HG03432 (cell line): ENCODE results near the gene RAI14.
"Not testable (repeated sequence)": the region's sequence is repeated elsewhere in the genome, so short reads cannot be mapped to it uniquely, and the experiment has no call there.

Experiments
- ATAC-seq: cut with Tn5 transposase; IDR thresholded peaks from one replicate; pipeline ENCODE4 v1.9.1; 2021; ENCODE audit warnings: mild to moderate bottlenecking, moderate library complexity; ENCODE audit not compliant: unreplicated experiment

Gene RAI14

GRCh38 chr5:34758514-34758913 lies 102.4 kb downstream of the RAI14 start:
- no peak for ATAC-seq

- not testable (repeated sequence) for ATAC-seq
Observed at GRCh38 chr5:34759213-34759612, 103.1 kb downstream of the RAI14 start.

GRCh38 chr5:34765662-34766061 lies 109.5 kb downstream of the RAI14 start:
- no peak for ATAC-seq

DNA sequence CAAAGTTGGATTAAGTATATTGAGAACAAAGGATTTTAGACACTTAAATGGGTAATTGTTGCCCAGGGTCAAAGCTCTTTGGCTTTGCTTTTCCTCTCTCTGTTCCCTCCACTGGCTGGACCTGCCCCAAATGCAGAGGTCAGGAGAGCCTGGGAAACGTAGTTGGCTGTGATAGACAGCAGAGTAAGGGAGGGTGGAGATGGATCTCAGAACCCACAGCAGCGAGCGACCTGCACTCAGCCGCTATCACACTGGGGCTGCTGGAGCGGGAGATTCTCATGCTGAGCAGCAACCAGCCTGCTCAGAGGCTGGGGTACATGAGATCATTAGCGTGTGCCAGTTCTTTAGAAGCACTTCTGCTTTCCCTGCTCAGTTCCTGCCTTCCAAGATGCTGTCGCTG lies 111.1 kb downstream of the RAI14 start:
- ATAC-seq: no peak

DNA sequence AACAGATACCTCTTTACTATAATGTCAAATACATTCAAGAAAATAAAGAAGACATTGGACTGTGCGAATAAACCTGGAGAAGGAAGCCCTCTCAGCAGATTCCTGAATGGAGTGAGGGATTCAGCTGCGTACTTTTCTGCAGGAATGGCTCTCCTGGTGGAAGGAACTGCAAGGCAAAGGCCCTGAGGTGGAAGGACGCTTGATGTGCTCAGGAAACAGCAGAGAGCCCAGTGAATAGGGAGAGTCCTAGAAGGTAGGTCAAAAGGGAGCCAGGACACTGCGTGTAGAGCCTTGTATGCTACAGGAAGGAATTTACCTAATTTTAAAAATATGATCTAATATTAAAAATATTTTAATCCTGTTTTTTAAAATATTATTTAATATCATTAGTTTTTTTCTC lies 114.4 kb downstream of the RAI14 start:
- no peak for ATAC-seq

DNA sequence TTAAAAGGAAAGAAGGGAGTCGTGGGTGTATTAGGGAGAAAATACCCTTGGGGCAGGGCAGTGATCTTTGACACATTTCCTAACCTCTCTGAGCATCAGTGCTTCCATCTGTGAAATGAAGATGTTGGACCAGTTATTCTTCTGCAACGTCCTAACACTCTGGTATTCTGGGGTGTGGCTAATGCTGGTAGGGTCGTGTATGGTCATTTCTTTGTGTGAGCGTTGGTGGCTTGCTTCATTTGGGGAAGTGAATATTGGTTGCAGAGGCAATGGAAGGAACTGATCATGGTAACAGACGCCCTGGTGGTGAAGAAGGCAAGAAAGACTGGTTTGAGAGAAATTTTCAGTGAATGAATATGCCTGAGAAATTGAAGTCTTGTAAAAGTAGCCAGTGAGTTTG lies 114.9 kb downstream of the RAI14 start:
- no peak for ATAC-seq

DNA sequence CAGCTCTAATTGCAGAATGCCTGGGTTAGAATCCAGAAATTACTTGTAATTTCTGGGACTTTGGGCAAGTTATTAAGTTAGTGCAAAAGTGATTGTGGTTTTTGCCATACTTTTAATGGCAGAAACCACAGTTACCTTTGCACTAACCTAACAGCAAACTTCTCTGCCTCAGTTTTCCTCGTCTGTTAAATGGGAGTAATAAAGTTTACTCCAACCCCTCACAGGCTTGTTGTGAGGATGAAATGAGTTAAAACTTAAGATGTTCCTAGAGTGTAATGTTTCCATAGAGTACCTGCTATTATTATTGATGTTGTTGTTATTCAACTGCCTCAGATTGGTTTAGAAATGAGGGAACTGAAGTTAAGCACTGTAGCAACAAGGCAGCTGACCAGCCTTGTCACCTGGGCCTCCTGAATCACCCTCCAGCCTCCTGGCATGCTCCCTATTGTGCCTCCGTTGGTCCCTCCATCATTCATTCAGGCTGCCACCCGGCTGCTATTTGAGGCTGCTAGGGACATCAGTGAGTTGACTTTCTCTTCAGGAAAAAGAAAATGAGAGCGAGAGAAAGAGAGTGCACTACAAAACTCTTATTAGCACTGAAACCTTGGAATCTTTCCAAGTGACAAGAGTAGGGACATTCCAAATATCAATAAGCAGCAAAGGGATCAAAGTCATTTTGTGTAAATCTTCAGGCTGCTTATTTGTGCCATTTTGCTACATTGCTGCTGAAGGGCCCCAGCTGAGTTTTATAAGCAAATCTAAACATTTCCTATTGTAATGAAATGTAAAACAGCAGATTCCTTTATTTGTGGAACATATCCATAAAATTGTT lies 116.4 kb downstream of the RAI14 start:
- no peak for ATAC-seq

GRCh38 chr5:34774139-34774538 lies 118.0 kb downstream of the RAI14 start:
- no peak for ATAC-seq

DNA sequence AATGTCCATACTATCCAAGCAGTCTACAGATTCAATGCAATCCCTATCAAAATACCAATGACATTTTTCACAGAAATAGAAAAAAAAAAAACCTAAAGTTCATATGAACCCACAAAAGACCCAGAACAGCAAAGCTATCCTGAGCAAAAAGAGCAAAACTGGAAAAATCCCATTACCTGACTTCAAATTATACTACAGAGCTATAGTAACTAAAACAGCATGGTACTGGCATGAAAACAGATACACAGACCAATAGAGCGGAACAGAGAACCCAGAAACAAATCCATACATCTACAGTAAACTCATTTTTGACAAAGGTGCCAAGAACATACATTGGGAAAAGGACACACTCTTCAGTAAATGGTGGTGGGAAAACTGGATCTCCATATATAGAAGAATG lies 118.5 kb downstream of the RAI14 start:
- not testable (repeated sequence) for ATAC-seq

- no peak for ATAC-seq
Observed at GRCh38 chr5:34775886-34776285, 119.8 kb downstream of the RAI14 start.

GRCh38 chr5:34778091-34778850 lies 122.1 kb downstream of the RAI14 start:
- no peak for ATAC-seq

DNA sequence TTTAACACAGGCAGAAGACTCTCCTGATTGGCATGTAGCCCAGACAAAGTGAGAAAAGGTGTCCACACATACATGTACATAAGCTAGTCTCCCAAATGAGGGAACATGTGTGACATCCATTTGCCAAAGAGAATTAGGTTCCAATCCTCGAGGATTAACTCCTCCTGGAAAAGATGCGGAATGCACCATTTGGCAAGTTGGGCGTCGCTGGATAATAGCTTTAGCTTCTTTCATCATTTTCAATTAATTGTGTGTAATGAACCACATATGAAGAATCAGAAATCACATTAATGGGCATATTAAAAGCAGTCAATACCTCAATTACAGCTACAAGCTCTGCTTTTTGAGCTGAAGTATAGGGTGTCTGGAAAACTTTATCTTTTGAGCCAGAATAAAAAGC lies 127.8 kb downstream of the RAI14 start:
- ATAC-seq: not testable (repeated sequence)

DNA sequence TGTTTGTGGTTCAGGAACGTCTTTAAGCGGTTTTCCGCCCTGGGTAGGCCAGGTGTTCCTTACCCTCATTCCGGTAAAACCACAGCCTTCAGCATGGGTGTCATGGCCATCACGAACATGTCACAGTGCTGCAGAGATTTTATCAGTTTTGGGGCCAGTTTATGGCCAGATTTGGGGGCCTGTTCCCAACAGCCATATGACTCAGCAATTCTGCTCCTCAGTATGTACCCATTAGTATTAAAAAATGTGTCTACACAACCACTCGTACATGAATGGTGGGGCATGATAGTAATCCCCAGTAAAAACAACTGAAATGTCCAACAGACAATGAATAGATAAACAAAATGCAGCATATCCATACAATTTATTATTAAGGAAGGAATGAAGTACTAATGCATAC lies 130.9 kb downstream of the RAI14 start:
- ATAC-seq: no peak

- no peak for ATAC-seq
Observed at GRCh38 chr5:34789021-34789531, 132.9 kb downstream of the RAI14 start.

- no peak for ATAC-seq
Observed at GRCh38 chr5:34789639-34790038, 133.5 kb downstream of the RAI14 start.

GRCh38 chr5:34790069-34790468 lies 133.9 kb downstream of the RAI14 start:
- ATAC-seq: no peak

GRCh38 chr5:34791761-34792244 lies 135.7 kb downstream of the RAI14 start:
- no peak for ATAC-seq

DNA sequence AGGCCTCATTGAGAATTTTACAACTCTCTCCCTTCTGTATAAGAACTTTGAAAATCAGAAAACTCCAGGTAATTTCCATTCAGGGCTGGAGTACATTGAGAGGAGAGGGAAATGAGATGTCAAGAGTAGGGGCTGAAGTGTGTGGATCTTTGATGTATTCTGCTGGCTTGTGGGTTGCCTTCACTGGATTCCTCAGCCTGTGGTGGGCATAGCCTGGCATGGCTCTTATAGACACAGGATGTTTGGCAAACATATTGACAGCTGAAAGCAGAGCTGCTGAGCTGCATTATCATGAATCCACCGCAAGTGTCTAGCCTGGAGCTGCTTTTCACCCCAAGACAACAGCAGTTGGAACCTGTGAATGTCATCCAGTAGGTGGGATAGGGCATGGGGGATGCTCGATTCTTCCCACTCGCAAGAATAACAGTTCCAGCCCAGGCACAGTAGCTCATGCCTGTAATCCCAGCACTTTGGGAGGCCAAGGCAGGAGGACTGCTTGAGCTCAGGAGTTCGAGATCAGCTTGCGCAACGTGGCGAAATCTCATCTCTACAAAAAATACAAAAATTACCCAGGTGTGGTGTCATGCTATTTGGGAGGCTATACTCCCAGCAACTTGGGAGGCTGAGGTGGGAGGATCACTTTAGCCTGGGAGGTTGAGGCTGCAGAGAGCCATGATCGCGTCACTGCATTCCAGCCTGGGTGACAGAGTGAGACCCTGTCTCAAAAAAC lies 146.9 kb downstream of the RAI14 start:
- ATAC-seq: no peak

DNA sequence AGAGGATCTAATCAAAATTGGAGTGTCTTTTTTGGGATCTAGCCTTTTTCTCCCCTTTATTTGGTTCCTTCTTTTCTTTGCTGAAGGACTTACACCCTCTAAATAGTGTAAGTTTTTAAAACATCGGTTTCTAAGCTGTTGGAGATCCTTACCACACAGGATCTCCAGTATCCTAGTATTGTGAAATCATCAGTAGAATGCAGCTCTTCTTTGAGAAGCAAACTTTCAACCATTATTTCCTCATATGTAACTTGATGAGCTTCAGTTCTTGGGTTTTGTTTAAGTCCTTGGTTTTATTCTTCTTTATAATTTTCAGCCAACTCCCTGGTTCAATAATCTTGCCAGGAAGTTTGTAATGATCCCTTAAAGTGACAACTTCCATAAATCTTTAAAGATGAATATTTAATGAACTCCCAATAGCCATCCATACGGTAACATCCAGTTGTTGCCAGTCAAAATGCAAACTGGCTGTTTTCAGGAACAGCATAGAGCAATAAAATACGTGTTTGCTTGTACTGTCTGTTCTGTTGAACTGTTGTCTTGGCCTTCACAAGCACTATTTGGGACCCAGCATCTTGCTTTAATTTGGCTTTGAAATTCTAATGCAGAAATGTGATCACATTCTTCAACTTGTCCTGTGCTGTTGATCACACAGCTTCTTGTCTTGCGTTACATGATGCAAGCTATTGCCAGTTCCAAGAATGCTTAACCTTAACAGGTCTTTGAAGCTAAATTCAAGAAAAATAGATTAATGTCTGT lies 148.0 kb downstream of the RAI14 start:
- ATAC-seq: no peak

DNA sequence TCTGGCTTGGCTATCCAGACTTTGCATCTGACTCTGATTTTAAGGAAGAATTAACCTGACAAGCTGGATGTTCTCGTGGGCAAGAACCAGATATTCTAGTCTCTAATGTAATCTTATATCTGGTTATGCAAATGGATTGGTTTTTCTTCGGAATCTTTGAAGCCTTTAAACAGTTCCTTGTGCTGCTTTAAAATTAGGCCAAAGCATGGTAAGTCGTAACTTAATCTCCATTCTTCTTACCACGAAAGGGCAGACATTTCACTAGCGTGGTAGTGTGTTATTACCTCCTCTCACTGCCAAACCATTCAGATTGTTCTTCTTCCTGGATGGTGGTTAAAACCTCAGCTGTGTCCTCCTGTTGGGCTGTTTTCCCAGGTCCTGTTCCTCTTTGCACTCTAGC lies 148.8 kb downstream of the RAI14 start:
- ATAC-seq: no peak
